ENCODE data around the gene PCDHGC3.
"Not testable (repeated sequence)": the region's sequence is repeated elsewhere in the genome, so short reads cannot be mapped to it uniquely, and the experiment has no call there.

PCDHGC3 gene

GRCh38 chr5:141475625-141476131 is at the start of gene PCDHGC3:
Gene PCDHGC3 (plus strand): TSS chr5:141475966. CDS start chr5:141476117, 151 bp downstream.
- in situ Hi-C loops (cut with HindIII; ENCODE audit: low sequenced_read_pairs): no loop called here

GRCh38 chr5:141427783-141428426 is 47.9 kb upstream of the PCDHGC3 start:
- in situ Hi-C loops (cut with HindIII; ENCODE audit: low sequenced_read_pairs): loop anchor here (5.0 kb wide), 1 partner anchor 91 kb away; the partner anchor contains the start of gene PCDHGA2

- in situ Hi-C loops (cut with HindIII; ENCODE audit: low sequenced_read_pairs): no loop called here
Observed at GRCh38 chr5:141430332-141431113, 45.2 kb upstream of the PCDHGC3 start, which contains the start of gene PCDHGA12. Gene PCDHGA12 (plus strand): TSS chr5:141430507. CDS start chr5:141430760, 253 bp downstream.

GRCh38 chr5:141431286-141431685 is 44.5 kb upstream of the PCDHGC3 start:
- in situ Hi-C loops (cut with HindIII; ENCODE audit: low sequenced_read_pairs): no loop called here

- in situ Hi-C loops (cut with HindIII; ENCODE audit: low sequenced_read_pairs): not testable (repeated sequence)
Observed at GRCh38 chr5:141432308-141432707, 43.5 kb upstream of the PCDHGC3 start.

GRCh38 chr5:141432726-141433125 is 43.0 kb upstream of the PCDHGC3 start:
- in situ Hi-C loops (cut with HindIII; ENCODE audit: low sequenced_read_pairs): not testable (repeated sequence)

- in situ Hi-C loops (cut with HindIII; ENCODE audit: low sequenced_read_pairs): no loop called here
Observed at GRCh38 chr5:141434006-141434405, 41.8 kb upstream of the PCDHGC3 start.

GRCh38 chr5:141437221-141437620 is 38.5 kb upstream of the PCDHGC3 start:
- in situ Hi-C loops (cut with HindIII; ENCODE audit: low sequenced_read_pairs): no loop called here

GRCh38 chr5:141439411-141440141 is 36.2 kb upstream of the PCDHGC3 start:
- in situ Hi-C loops (cut with HindIII; ENCODE audit: low sequenced_read_pairs): loop anchor here (5.0 kb wide), 2 partner anchors 32 to 73 kb away; partner anchors contain the start of gene PCDHGB6

GRCh38 chr5:141440341-141440740 is 35.4 kb upstream of the PCDHGC3 start:
- in situ Hi-C loops (cut with HindIII; ENCODE audit: low sequenced_read_pairs): loop anchor here (5.0 kb wide), 2 partner anchors 33 to 72 kb away; partner anchors contain the start of gene PCDHGB6

- in situ Hi-C loops (cut with HindIII; ENCODE audit: low sequenced_read_pairs): loop anchor here (5.0 kb wide), 2 partner anchors 34 to 71 kb away; partner anchors contain the start of gene PCDHGB6
Observed at GRCh38 chr5:141441571-141442170, 34.1 kb upstream of the PCDHGC3 start.

- in situ Hi-C loops (cut with HindIII; ENCODE audit: low sequenced_read_pairs): no loop called here
Observed at GRCh38 chr5:141465351-141465750, 10.4 kb upstream of the PCDHGC3 start.

- in situ Hi-C loops (cut with HindIII; ENCODE audit: low sequenced_read_pairs): no loop called here
Observed at GRCh38 chr5:141476132-141476911, 556 bp downstream of the PCDHGC3 start.

- in situ Hi-C loops (cut with HindIII; ENCODE audit: low sequenced_read_pairs): no loop called here
Observed at GRCh38 chr5:141477044-141477575, 1.3 kb downstream of the PCDHGC3 start.

- in situ Hi-C loops (cut with HindIII; ENCODE audit: low sequenced_read_pairs): no loop called here
Observed at GRCh38 chr5:141477815-141478214, 2.0 kb downstream of the PCDHGC3 start.

GRCh38 chr5:141478321-141478945 is 2.7 kb downstream of the PCDHGC3 start:
- in situ Hi-C loops (cut with HindIII; ENCODE audit: low sequenced_read_pairs): no loop called here

- in situ Hi-C loops (cut with HindIII; ENCODE audit: low sequenced_read_pairs): no loop called here
Observed at GRCh38 chr5:141479776-141480175, 4.0 kb downstream of the PCDHGC3 start.

- in situ Hi-C loops (cut with HindIII; ENCODE audit: low sequenced_read_pairs): no loop called here
Observed at GRCh38 chr5:141483902-141484301, 8.1 kb downstream of the PCDHGC3 start.

GRCh38 chr5:141484310-141484640 is 8.5 kb downstream of the PCDHGC3 start:
- in situ Hi-C loops (cut with HindIII; ENCODE audit: low sequenced_read_pairs): no loop called here
